ENCODE measurements around the gene ADRA2C.

Gene ADRA2C

GRCh38 chr4:3777669-3778068, 11.5 kb downstream of the ADRA2C start:
- DNase-seq (ENCODE audit: low read depth): no peak

GRCh38 chr4:3779509-3779908, 13.3 kb downstream of the ADRA2C start:
- DNase-seq (ENCODE audit: low read depth): no peak

DNA sequence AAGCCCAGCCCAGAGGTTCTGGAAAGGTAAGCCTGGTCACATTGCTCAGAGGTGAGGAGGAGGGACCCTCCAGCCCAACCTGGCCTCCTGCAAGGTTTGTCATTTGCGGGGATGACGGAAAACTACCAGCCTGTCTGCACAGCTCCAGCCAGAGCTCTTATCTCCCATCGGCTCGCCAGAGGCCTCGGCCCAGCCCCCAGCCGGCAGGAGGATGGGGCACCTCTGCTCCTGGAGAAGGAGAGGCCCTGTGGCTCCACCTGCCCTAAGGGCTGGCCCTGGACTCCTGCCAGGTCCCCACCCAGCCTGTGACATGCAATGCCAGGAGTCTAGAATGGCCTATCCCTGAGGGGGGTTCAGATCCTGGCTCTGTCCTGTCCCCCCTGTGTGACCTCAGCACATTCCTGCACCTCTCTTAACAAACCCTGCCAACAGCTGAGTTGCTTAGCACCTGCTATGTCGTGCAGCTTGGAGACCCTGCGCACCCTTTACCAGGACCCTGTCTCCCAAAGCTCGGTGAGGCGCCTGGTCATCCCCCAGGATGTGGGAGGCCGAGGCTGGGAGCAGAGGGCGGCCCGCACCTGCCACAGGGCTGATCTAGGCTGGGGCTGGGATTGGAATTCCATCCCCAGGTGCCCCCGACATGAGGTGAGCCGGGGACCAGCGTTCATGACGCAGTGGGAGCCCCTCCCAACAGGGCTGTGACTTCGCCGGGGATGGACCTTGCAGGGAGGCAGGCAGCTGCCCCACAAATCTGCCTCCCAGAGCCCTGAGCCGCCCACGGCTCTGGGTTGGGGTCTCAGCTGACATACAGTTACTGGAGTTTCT, 14.4 kb downstream of the ADRA2C start:
- DNase-seq (ENCODE audit: low read depth): no peak

GRCh38 chr4:3781193-3781886, 15.2 kb downstream of the ADRA2C start:
- DNase-seq (ENCODE audit: low read depth): peak; percentile 33

GRCh38 chr4:3781997-3782930, 16.1 kb downstream of the ADRA2C start:
- no peak for DNase-seq (ENCODE audit: low read depth)

GRCh38 chr4:3783693-3784306, 17.6 kb downstream of the ADRA2C start:
- no peak for DNase-seq (ENCODE audit: low read depth)

DNA sequence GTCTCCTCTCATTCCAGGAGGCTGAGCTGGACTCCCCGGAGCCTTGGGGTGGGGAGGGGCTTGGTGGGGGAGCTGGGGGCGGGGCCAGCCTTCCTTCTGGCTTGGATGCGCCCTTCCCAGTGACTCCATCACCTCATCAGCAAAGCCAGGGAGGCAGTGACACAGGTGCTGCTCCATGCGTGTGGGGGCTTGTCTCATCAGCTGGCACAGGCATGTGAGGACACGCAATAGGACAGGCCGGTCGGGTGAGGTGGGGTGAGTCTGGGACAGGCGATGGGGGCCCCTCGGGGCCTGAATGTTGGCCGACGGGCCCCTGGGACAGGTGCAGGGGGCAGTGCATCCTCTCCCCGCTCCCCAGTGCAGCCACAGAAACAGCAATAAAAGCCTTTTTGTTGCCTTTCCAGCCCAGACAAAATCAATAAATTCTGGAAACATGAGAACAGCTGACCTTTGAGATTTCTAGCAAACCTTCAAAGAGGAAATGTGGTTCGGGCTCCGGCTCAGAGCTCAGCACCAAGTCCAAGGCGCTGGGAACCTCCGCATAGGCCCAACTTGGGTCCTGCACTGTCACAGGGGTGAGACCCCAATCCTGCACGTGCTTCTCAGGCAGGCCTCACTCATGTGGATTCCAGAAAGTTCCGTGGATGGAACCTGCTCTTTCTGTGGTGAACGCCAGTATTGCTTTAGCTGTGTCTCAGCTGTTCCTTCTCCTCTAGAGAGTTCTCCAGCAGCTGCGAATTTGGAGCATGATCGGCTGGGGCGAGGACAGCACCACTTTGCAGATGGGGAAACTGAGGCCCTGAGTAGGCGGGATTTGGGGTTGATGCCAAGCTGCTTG, 18.5 kb downstream of the ADRA2C start:
- no peak for DNase-seq (ENCODE audit: low read depth)

- DNase-seq (ENCODE audit: low read depth): no peak
These were observed 19.0 kb downstream of the ADRA2C start for GRCh38 chr4:3785292-3785565.

DNA sequence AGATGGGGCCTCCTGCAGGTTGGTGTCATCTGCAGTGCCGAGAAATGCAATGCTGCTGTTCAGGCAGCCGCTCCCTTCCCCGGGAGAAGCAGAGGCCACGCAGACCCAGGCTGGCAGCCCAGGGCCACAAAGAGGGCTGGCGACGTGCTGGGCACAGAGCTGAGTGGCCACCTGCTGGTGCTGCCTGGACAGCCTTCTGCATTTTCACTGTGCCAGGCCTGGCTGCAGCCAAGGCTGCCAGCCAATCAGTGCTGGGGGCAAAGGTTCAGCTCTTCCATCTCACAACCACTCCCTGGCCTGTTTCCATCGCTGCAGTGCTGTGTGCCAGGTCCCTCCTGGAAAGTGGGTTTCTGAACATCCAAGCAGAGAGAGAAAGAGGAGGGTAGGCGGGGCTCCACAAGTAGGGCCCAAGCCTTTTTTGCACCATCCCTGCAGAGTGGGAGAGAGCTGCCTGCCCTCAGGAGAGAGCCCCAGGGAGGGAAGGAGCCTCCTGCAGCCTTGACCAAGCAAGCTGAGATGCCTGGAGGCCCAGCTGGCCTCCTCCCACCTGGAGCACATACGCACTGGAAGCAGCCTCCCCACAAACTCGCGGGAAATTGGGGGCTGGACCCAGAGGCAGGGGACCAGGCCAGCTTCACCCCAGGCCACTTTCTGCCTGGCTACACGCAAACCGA, 20.1 kb downstream of the ADRA2C start:
- no peak for DNase-seq (ENCODE audit: low read depth)

DNA sequence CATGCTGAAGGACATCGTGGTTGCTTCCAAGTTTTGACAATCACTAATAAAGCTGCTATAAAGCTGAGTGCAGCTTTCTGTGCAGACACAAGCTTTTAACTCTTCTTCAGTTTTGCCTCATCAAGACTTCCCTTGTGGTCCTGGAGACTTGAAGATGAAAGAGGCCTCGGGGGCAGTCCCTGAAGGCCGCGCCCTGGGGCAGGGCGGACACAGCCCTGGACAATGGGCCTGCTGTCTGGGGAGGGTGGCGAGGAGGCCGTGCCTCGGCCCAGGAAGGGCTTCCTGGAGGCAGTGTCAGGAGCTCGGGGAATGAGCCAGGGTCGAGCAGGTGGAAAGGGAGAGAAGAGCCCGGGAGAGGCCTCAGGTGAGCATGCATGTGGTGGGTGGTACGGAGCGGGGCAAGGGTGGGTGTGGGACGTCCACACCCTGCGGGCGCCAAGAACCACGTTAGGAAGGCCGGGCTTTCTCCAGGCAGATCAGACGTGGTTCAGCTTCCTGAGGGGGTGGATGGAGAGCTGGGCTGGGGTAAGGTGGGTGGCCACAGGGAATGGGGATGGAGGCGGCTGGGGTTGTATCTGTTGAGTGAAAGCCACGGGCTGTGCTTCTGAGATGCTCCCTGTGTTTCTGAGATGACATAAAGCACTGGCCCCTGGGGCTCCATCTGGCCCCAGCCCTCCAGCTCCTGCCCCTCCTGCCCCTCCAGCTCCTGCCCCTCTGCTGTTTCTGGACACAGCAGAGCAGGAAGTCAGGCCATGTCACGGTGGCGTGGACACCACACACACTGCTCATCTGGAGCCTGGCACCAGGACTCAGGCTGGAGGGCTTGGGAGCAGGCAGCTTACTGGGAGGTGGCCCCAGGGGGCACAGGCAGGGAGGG, 21.5 kb downstream of the ADRA2C start:
- no peak for DNase-seq (ENCODE audit: low read depth)

DNA sequence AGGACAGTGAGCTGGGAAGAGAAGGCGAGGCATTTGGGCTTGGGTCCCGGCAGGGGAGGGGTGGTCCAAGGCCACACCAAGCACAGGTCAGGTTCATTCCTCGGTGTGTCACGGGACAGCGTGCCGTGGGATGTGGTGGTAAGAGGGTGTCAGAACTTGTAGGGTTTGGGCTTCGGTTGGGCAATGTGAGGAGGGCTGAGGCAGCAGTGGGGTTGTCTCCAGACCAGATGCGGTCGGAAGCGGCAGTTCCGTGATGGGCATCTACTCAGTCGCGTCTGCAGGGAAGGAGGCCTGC, 22.1 kb downstream of the ADRA2C start:
- DNase-seq (ENCODE audit: low read depth): no peak

- no peak for DNase-seq (ENCODE audit: low read depth)
These were observed 23.4 kb downstream of the ADRA2C start for GRCh38 chr4:3789587-3789986.

DNA sequence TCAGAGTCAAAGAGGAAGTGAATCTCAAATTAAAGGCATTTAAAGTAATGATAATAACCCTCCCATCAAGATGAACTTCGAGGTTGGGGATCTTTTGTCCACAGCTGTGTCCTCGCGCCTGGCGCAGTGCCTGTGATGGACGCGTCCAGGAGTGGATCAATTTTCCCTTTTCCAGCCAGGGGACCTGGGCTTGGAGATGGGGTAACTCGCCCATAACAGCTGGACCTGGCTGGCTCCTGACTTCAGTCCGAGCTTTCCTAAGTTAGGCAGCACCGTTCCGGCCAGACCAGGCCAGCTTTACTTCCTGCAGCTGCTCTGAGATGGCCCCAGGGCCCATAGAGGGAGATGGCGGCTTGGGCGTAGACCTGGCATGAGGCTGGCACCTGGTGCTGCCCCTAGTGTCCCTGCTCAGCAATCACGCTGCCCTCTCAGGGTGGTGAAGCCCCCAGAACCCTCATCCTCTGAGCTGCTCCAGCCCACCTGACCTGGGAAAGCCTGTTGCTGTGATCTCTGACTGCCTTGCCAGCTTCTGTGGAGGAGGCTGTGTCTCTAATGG, 23.9 kb downstream of the ADRA2C start:
- no peak for DNase-seq (ENCODE audit: low read depth)

DNA sequence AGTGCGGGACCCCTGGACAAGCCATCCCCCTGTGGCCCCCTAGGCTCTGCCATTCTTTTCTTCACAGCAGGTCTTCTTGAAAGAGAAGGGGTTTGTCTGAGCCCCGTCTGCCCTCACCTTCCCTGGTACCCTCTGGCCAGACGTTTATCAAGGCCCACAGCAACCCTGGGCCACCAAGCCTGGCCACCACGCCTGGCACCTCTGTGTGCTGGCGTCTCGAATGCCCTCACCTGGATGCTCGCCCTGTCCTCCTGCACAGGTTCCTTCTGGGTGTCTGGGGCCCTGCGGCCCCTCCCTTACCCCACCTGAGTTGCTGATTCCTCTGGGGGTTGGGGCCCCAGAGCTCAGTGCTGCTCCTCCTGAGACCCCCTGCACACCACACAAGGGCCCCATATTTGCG, 25.1 kb downstream of the ADRA2C start:
- DNase-seq (ENCODE audit: low read depth): no peak

GRCh38 chr4:3791910-3792542, 25.8 kb downstream of the ADRA2C start:
- no peak for DNase-seq (ENCODE audit: low read depth)

GRCh38 chr4:3792813-3793212, 26.6 kb downstream of the ADRA2C start:
- DNase-seq (ENCODE audit: low read depth): no peak

- no peak for DNase-seq (ENCODE audit: low read depth)
These were observed 27.4 kb downstream of the ADRA2C start for GRCh38 chr4:3793545-3793944.

- no peak for DNase-seq (ENCODE audit: low read depth)
These were observed 30.8 kb downstream of the ADRA2C start for GRCh38 chr4:3796960-3797359.
